Right forelimb (tissue), 1 donor: ENCODE data around the gene SPSB3.

ENCODE experiments used
- DNase-seq: peaks from one replicate; pipeline ENCODE4 v3.0.0-alpha.2; 2018

The SPSB3 gene

DNA sequence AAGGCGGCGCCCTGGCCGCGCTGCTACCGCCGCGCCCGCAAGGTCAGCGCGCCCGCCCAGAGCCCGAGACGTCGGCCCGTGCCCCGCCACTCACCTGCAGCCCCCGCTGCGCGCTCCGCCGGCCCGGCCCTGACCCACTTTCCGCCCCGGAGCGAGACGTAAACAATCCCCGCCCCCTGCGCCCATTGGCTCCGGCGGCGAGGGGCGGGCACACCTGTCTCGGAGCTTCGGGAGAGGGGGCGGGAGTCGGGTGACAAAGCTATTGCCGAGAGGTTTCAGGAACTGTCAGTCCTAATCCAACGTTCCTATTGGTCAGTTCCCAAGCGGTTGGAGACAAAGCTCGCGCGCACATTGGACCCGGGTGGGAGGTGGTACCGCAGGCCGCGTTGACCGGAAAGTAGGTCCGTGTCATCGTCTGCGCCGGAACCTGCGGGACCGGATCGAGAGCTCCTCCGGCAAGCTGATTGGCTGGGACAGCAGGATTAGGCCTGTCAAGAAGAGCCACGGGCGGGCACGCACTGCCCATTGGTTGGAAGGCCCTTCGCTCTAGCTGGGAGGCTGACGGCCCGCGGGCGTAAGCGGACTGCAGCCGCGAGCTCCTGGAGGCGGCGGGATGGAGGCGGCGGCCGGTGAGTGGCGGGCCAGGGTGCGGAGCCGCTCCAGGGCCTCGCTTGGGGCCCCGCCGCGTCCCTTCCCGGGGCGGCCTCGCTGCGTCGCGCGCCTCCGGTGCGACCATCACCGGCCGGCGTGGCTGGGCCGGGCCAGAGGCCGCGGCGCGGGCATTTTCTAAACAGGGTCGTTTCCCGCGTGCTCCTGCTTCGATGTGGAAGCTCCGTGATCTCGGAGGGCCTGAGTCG is at the start of gene SPSB3, which contains the start of gene NUBP2:
Gene SPSB3, minus strand, starts transcription at position 164 of the 857 bp plus-strand sequence. CDS start 1,088 bp downstream, outside the sequence.
Gene NUBP2, plus strand, starts transcription at position 553 of the 857 bp plus-strand sequence. Its CDS starts 61 bp downstream, at position 614.
- DNase-seq: peak; percentile 99

GRCh38 chr16:1831186-1832075 is 49.1 kb upstream of the SPSB3 start:
- DNase-seq: no peak

DNA sequence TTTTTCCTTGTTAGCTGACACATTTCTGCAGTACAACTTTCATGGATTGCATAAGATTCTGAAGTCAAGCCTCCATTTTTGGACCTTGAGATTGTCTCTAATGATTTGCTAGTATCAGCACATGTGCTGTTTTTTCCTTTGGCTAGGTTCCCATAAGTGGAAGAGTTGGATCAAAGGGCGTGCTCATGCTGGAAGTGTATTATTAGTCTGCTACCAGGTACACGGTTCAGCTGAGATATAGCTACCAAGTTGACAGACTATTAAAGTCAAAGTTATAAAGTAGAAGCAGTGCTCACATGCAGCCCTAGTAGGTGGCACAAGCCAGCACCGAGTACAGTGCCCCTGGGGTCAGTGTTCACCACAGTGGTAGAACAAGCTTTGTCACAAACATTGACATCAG is 47.8 kb upstream of the SPSB3 start:
- no peak for DNase-seq

GRCh38 chr16:1828645-1829410 is 46.5 kb upstream of the SPSB3 start:
- DNase-seq: no peak

GRCh38 chr16:1826691-1827573 is 44.6 kb upstream of the SPSB3 start, which contains the start of the genes FAHD1 and HAGH:
Gene FAHD1, plus strand, starts transcription at chr16:1827206. Its CDS starts 33 bp downstream, at chr16:1827239.
Gene HAGH, minus strand, starts transcription at chr16:1826825. Its CDS starts 38 bp downstream, at chr16:1826787.
- DNase-seq: peak; percentile 98

DNA sequence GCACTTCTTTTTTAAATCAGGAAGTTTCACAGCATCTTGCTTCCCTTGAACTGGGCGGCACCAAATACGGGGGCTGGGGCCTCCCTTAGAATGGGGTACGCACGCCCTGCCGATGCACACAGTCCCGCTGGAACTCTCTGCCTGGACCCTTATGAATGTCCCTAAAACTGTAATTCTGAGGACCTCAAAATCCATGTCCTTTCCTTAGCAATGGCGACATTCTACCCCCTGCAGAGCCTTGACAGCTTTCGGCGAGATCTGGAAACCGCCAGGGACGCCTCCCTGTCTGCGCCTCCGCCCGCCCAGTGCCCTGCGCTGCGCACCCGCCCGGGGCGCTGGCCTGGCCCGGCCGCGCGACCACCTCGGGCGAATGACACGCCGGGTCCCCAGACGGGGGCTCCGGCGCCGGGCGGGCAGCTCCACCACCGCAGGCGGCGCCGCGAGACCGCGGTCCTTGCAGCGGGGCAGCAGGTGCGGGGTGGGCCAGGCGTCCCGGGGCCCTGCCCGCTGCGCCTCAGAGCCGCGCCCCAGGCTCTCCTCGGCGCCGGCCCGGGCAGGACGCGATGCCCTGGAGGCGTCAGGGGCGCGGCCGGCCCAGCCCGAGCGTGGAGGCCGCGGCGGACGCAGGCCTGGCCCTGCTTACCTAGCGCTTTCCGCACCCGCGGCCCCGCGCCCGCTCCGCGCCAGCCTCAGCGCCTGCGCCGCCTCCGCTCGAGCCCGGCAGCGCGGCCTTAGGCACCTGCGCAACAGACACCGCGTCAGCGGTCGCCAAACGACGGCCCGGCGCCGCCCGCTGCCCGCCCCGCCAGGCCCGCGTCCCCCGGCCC is 43.7 kb upstream of the SPSB3 start:
- DNase-seq: no peak

GRCh38 chr16:1825381-1825863 is 43.1 kb upstream of the SPSB3 start:
- DNase-seq: no peak

GRCh38 chr16:1823821-1824220 is 41.5 kb upstream of the SPSB3 start:
- DNase-seq: no peak

DNA sequence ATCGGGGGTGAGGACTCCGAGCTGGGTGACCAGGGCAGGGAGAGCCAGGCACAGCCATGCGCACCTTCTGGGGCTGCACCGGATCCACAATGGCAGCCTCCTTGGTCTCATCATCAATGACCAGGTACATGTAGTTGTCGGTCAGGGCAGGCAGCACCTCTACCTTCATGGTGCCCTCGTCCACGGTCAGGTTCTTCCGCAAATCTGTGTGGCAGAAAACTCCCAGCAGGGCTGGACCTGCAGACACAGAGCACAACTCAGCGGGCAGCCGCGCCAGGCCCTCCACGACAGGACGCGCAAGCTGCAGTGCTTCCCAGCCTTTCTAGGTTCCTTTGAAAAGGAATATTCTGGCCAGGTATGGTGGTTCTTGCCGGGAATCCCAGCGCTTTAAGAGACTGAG is 40.4 kb upstream of the SPSB3 start:
- DNase-seq: no peak

- DNase-seq: no peak
These were observed 39.7 kb upstream of the SPSB3 start for GRCh38 chr16:1821861-1822611.

DNA sequence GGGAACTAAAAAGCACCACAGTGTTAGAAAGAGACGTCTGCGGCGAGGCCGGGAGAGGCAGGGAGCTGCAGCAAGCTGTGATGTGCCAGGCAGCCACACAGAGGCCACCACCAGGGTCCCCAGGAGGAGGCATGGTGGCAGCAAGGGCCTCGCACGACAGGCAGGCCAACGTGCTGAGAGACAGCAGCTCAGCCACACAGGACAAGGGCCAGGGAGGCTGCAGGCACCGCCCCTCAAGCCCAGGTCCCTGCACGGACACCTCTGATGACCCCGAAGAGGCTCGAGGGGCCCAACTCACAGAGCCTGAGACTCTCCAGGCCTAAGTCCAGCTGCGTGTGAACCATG is 38.5 kb upstream of the SPSB3 start:
- no peak for DNase-seq

DNA sequence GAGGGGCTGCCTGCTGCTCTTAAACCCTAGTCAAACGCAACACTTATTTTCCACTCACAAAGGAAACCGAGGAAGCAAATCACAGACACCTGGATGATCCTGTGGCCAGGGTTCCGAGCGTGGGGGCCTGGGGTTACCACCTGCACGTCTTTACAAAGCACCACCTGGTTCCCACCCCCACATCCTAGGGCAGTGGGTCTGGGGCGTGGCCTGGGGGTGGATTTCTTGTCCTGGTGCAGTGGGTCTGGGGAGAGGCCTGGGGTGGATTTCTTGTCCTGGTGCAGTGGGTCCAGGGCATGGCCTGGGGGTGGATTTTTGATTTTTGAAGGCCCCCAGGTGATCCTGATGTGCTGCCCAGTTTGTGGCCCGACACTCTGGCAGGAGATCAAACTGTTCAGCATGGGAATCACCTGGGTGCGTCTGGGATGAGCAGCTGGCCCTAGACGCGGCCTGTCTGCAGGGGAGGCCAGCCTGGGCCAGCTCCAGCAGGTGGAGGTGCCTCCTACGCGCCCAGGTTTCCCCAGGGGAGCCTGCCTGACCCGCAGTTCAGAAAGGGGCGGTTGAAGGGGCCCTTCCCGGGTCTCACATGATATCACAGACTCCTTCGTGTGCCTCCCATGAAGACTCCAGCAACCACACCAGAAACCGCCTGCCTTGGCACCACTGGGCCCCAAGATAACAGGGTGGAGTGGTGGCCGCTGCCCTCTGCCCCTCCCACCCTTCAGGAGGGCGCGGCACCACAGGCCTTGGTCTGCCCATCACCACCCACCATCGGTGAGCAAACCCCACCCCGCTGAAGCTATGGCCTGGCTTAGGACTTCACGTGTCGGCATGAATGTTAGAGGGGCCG is 38.0 kb upstream of the SPSB3 start:
- no peak for DNase-seq

GRCh38 chr16:1819611-1820010 is 37.2 kb upstream of the SPSB3 start:
- DNase-seq: no peak

GRCh38 chr16:1818873-1819525 is 36.6 kb upstream of the SPSB3 start:
- DNase-seq: no peak

DNA sequence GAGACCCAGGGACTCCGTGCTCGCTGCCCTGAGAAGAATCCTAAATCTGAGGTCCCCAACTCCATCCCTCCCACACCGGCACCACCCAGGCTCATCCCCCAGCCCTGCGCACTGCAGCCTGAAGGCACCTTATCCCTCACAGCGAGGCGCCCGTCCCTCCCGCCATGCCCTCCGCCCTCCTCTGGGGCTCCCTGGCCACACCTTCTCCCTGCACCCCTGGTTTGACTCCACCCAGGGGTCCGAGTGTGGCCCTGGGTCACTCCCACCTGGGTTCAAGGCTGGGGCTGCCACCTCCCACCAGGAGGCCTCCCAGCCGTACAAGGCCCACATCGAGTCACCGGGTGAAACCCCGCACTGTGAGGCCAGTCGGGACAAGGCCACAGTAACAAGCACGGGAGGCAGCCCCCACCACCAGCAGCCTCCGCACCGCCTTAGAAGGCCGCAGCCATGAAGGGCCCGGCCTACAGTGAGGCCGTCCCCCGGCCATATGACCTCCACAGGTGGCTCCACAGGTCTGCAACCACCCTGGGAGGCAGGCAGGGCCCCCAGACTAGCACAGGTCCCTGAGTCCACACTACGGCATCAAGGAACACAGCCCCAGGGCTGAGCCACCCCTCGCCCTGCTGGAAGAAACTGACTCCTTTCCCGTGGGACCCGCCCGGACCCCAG is 36.0 kb upstream of the SPSB3 start:
- DNase-seq: no peak

GRCh38 chr16:1817716-1818115 is 35.3 kb upstream of the SPSB3 start:
- DNase-seq: no peak

- no peak for DNase-seq
These were observed 34.9 kb upstream of the SPSB3 start for GRCh38 chr16:1817276-1817589.
